HepG2 (cell line): ENCODE data around the gene GLYR1. TPM values are rescaled to one million over a fixed set of nuclear protein-coding genes. Genes with fewer than 3 reads are reported as not detected.

Experiments
- CENPBD1 ChIP-seq: sonication (generic); formaldehyde crosslinking; IDR thresholded peaks from 2 replicates; pipeline ENCODE4 v1.8.0; 2022; ENCODE audit warnings: missing genetic modification reagents, low read depth, mild to moderate bottlenecking, borderline replicate concordance
- CREBL2 ChIP-seq: sonication (generic); formaldehyde crosslinking; IDR thresholded peaks from 2 replicates; pipeline ENCODE4 v1.8.1; 2023; ENCODE audit warnings: missing genetic modification reagents, mild to moderate bottlenecking, borderline replicate concordance
- ELF1 ChIP-seq: sonication (generic); formaldehyde crosslinking; IDR thresholded peaks from 2 replicates; pipeline ENCODE4 v1.4.0; 2020; ENCODE audit warnings: missing genetic modification reagents
- FOSL2 ChIP-seq: sonication (generic); formaldehyde crosslinking; IDR thresholded peaks from 2 replicates; pipeline ENCODE4 v1.4.0; 2020; ENCODE audit warnings: missing genetic modification reagents
- HOMEZ ChIP-seq: IDR thresholded peaks from 2 replicates; pipeline ENCODE4 v1.6.1; 2016; ENCODE audit warnings: low read depth
- HOXA9 ChIP-seq: sonication (generic); formaldehyde crosslinking; IDR thresholded peaks from 2 replicates; pipeline ENCODE4 v1.8.1; 2022; ENCODE audit warnings: missing genetic modification reagents, mild to moderate bottlenecking, moderate library complexity, borderline replicate concordance
- KDM2A ChIP-seq: sonication (generic); formaldehyde crosslinking; IDR thresholded peaks from 2 replicates; pipeline ENCODE4 v1.4.0; 2020; ENCODE audit warnings: low read depth, missing genetic modification reagents, borderline replicate concordance
- MATR3 ChIP-seq: sonication (generic); formaldehyde crosslinking; IDR thresholded peaks from 2 replicates; pipeline ENCODE4 v1.4.0; 2020; ENCODE audit warnings: missing genetic modification reagents
- MTERF4 ChIP-seq: sonication (generic); formaldehyde crosslinking; IDR thresholded peaks from 2 replicates; pipeline ENCODE4 v1.8.0; 2023; ENCODE audit warnings: mild to moderate bottlenecking, missing genetic modification reagents
- NPAS2 ChIP-seq: sonication (generic); formaldehyde crosslinking; IDR thresholded peaks from 2 replicates; pipeline ENCODE4 v1.8.0; 2022; ENCODE audit warnings: mild to moderate bottlenecking, missing genetic modification reagents, borderline replicate concordance
- REL ChIP-seq: sonication (generic); formaldehyde crosslinking; conservative IDR thresholded peaks from 2 replicates; pipeline ENCODE4 v1.8.0; 2022; ENCODE audit warnings: mild to moderate bottlenecking, missing genetic modification reagents, moderate library complexity
- RELA ChIP-seq: sonication (generic); formaldehyde crosslinking; IDR thresholded peaks from 2 replicates; pipeline ENCODE4 v1.4.0; 2020; ENCODE audit warnings: missing genetic modification reagents
- TFDP1 ChIP-seq: IDR thresholded peaks from 2 replicates; pipeline ENCODE4 v1.6.1; 2016; ENCODE audit warnings: missing compliant biosample characterization, missing genetic modification reagents, borderline replicate concordance
- THAP9 ChIP-seq: sonication (generic); formaldehyde crosslinking; IDR thresholded peaks from 2 replicates; pipeline ENCODE4; 2020; ENCODE audit warnings: missing genetic modification reagents, mild to moderate bottlenecking, borderline replicate concordance
- ZNF121 ChIP-seq: sonication (generic); formaldehyde crosslinking; IDR thresholded peaks from 2 replicates; pipeline ENCODE4 v1.5.0; 2020; ENCODE audit warnings: mild to moderate bottlenecking, missing genetic modification reagents
- ZNF343 ChIP-seq: sonication (generic); formaldehyde crosslinking; IDR thresholded peaks from 2 replicates; pipeline ENCODE4 v1.4.0; 2020; ENCODE audit warnings: mild to moderate bottlenecking, missing genetic modification reagents
- ZNF383 ChIP-seq: sonication (generic); formaldehyde crosslinking; IDR thresholded peaks from 2 replicates; pipeline ENCODE4 v1.4.0; 2020; ENCODE audit warnings: missing genetic modification reagents, mild to moderate bottlenecking, borderline replicate concordance
- ZNF75D ChIP-seq: sonication (generic); formaldehyde crosslinking; IDR thresholded peaks from 2 replicates; pipeline ENCODE4 v1.8.1; 2023; ENCODE audit warnings: missing genetic modification reagents, mild to moderate bottlenecking, borderline replicate concordance
- polyA plus RNA-seq, 8 experiments: library from polyadenylated mRNA; depleted of rRNA in 3 of 8; stranded (reverse) in 7 of 8; unstranded in 1 of 8; fragments of >200 nt; fragmentation: Illumina TruSeq in 4 of 8; extraction: Trizol in 4 of 8; gene quantifications; 2 replicates each; pipeline versions ENCODE4 v1.2.1 to v1.2.3, GENCODE V29; 2011 to 2016; ENCODE audit warnings: low read depth in 4 of 8, missing spikeins in 1 of 8, mixed read lengths in 1 of 8; ENCODE audit not compliant: insufficient read depth in 1 of 8
- total RNA-seq, 5 experiments: library from RNA; depleted of rRNA; stranded (reverse); fragments of >200 nt; fragmentation: Illumina TruSeq; extraction: Trizol; gene quantifications; 2 replicates each; pipeline ENCODE4 v1.2.3, GENCODE V29; 2016; ENCODE audit warnings: low read depth in 1 of 5
- TF ChIP-seq, protein P1 (sequence below): sonication (generic); formaldehyde crosslinking; IDR thresholded peaks from 2 replicates; pipeline ENCODE4 v1.5.0; 2020; ENCODE audit warnings: mild to moderate bottlenecking, missing genetic modification reagents

The GLYR1 gene
- total and polyA plus RNA-seq, 2 of the 13 experiments (the other 11 are each of a cell fraction or from before 2014, with no cell fraction given), result 28.3 to 48.7 TPM

- TF ChIP-seq CREBL2 (CRISPR knock-in tag) (no peak; the same call in 1 of the 2 replicates), REL (CRISPR knock-in tag) (0 out of 2 replicates have a peak, but pooled peaks have one; percentile 71), NPAS2 (CRISPR knock-in tag) (no peak), HOXA9 (CRISPR knock-in tag) (no peak), THAP9 (no peak), ZNF121 (no peak), MATR3 (no peak), MTERF4 (no peak), ZNF383 (CRISPR knock-in tag) (no peak), TFDP1 (CRISPR knock-in tag) (no peak), CENPBD1 (CRISPR knock-in tag) (no peak), FOSL2 (0 out of 2 replicates have a peak, but pooled peaks have one; percentile 18), ZNF343 (CRISPR knock-in tag) (no peak), HOMEZ (CRISPR knock-in tag) (no peak), ELF1 (CRISPR knock-in tag) (no peak), RELA (no peak), ZNF75D (CRISPR knock-in tag) (no peak), KDM2A (CRISPR knock-in tag) (0 out of 2 replicates have a peak, but pooled peaks have one; percentile 21)
- TF ChIP-seq, protein P1, sequence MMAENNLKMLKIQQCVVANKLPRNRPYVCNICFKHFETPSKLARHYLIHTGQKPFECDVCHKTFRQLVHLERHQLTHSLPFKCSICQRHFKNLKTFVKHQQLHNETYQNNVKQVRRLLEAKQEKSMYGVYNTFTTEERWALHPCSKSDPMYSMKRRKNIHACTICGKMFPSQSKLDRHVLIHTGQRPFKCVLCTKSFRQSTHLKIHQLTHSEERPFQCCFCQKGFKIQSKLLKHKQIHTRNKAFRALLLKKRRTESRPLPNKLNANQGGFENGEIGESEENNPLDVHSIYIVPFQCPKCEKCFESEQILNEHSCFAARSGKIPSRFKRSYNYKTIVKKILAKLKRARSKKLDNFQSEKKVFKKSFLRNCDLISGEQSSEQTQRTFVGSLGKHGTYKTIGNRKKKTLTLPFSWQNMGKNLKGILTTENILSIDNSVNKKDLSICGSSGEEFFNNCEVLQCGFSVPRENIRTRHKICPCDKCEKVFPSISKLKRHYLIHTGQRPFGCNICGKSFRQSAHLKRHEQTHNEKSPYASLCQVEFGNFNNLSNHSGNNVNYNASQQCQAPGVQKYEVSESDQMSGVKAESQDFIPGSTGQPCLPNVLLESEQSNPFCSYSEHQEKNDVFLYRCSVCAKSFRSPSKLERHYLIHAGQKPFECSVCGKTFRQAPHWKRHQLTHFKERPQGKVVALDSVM, result no peak
Observed at GRCh38 chr16:4847774-4848587, 893 bp upstream of the GLYR1 start (continued).
